KOPT-K1 (cell line): ENCODE data around the gene KRTAP5-10.
"Not testable (repeated sequence)": the region's sequence is repeated elsewhere in the genome, so short reads cannot be mapped to it uniquely, and the experiment has no call there.

Experiments used
- H3K27ac ChIP-seq: fragments of 200-600 bp; sonication (generic); 2 replicates; pipeline ENCODE4 v1.5.1; 2016; ENCODE audit warnings: antibody characterized with exemption, mild to moderate bottlenecking, low read depth, low read length; ENCODE audit not compliant: poor library complexity, severe bottlenecking
- H3K36me3 ChIP-seq: fragments of 200-600 bp; sonication (generic); 2 replicates; pipeline ENCODE4 v1.5.1; 2017; ENCODE audit warnings: antibody characterized with exemption, mild to moderate bottlenecking, low read length, moderate library complexity; ENCODE audit not compliant: insufficient read depth
- H3K9me3 ChIP-seq: fragments of 200-600 bp; sonication (generic); 2 replicates; pipeline ENCODE4 v1.5.1; 2017; ENCODE audit warnings: antibody characterized with exemption, low read length, mild to moderate bottlenecking; ENCODE audit not compliant: insufficient read depth, poor library complexity, severe bottlenecking

Gene KRTAP5-10

DNA sequence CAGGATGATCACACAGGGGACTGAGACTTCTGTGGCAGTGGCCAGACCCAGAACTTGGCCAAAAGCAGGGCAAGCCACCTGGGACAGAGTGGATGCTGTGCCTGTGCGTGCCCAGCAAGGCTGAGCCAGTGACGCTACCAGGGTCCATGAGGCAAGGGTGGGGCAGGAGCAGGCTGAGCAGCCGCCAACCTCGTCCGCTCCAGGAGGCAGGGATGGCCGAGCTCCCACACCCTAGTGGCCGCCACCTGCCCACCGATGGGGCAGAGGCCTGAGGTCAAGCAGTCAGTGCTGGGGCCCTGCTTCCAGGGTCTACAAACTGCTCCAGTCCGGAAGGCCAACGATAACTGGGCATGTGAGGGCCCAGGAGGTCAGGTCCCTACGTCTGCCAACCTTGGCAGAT lies 9.9 kb upstream of the KRTAP5-10 start:
- Histone ChIP-seq H3K36me3 (no peaks in the 10 kb centered on the region), H3K27ac (no peak overlapping the region), H3K9me3 (no peaks in the 10 kb centered on the region)

DNA sequence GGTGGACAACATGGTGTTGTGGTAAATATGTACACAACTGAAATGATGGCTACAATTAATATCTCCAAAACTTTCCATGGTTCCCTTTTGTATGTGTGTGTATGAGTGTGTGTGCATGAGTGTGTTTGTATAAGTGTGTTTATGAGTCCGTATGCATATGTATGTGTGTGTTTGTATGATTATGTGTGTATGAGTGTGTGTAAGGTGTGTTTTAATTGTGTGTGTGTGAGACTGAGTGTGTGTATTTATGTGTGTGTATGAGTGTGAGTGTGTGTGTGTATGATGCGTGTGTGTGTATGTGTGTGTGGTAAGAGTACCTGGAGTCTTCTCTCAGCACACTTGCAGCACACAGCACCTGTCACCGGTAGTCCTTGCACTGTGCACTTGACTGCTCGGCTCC lies 9.3 kb upstream of the KRTAP5-10 start:
- no peaks in the 10 kb centered on the region for H3K9me3 ChIP-seq
- H3K27ac ChIP-seq, result no peak overlapping the region
- no peaks in the 10 kb centered on the region for H3K36me3 ChIP-seq

DNA sequence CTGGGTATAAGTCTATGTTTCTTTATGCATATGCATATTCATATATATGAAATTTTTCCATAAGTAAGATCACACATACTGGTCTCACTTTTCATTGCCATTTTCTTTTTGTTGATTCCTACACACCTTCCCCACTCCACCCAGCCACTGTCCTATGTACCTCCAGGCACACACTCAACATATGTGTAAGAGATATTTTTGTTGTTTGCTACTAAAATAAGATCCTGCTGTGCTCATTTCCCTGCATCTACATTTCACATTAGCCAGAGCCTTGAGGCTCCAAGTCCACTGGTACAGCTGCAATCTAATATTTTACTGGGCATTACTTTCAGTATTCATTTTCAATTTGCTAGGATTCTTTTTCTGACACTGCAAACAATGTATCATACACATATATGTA lies 8.1 kb upstream of the KRTAP5-10 start:
- Histone ChIP-seq H3K9me3 (no peaks in the 10 kb centered on the region), H3K27ac (no peak overlapping the region), H3K36me3 (no peaks in the 10 kb centered on the region)

DNA sequence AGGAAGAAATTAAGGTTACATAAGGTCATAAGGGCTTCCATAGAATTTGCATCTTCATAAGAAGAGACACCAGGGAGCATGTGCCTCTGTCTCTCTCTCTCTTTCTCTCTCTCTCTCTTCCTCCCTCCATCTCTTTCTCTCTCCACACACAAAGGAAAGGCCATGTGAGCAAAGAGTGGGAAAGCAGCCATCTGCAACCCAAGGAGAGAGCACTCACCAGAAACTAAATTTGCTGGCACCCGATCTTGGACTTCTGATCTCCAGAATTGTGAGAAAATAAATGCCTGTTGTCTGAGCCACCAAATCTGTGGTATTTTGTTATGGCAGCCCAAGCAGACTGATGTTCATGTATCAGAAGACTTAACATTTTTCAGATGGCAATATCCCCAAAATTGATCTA lies 6.4 kb upstream of the KRTAP5-10 start:
- no peaks in the 10 kb centered on the region for H3K36me3 ChIP-seq
- H3K9me3 ChIP-seq, result no peaks in the 10 kb centered on the region
- no peak overlapping the region for H3K27ac ChIP-seq

DNA sequence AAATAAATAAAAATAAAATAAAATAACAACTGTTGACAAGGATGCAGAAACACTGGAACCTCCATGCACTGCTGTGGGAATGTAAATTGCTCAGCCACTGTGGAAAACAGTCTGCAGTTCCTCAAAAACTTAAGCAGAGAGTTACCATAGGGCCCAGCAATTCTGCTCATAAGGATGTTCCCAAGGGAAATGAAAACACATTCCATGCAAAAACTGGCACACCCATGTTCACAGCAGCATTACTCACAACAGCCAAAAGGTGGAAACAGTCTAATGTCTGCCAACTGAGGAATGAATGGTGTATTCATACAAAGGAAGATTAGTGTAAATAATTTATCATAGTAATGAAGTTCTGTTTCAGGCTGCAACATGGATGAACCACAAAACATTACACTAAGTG lies 3.2 kb upstream of the KRTAP5-10 start:
- Histone ChIP-seq H3K27ac (no peak overlapping the region), H3K36me3 (no peaks in the 10 kb centered on the region), H3K9me3 (no peaks in the 10 kb centered on the region)

DNA sequence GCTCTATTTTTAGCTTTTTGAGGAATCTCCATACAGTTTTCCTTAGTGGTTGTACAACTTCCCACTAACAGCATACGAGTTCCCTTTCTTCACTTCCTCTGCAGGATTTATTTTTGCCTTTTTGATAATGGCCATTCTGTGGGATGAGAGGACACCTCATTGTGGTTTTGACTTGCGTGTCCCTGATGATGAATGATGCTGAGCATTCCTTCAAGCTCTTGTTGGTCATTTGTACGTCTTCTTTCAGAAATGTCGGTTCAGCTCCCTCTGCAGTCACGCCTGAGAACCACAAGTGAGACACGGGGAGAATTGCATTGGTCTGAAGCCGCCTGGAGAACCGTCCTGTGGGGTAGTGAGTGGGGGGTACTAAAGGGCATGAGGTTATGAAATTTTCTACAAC lies 2.0 kb upstream of the KRTAP5-10 start:
- no peak overlapping the region for H3K27ac ChIP-seq
- no peaks in the 10 kb centered on the region for H3K36me3 ChIP-seq
- no peaks in the 10 kb centered on the region for H3K9me3 ChIP-seq

DNA sequence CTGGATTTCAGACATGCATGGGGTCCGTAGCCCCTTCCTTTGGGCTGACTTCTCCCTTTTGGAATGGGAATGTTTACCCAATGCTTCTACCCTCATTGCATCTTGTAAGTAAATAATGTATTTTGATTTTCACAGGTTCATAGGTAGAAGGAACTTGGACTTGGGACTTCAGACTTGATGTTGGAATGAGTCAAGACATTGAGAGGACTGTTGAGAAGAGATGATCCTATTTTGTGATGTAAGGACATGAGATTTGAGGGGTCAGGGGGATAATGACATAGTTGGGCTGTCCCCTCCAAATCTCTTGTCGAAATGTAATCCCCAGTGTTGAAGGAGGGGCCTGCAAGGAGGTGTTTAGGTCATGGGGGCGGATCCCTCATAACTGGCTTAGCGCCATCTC lies 933 bp upstream of the KRTAP5-10 start:
- no peaks in the 10 kb centered on the region for H3K9me3 ChIP-seq
- no peak overlapping the region for H3K27ac ChIP-seq

DNA sequence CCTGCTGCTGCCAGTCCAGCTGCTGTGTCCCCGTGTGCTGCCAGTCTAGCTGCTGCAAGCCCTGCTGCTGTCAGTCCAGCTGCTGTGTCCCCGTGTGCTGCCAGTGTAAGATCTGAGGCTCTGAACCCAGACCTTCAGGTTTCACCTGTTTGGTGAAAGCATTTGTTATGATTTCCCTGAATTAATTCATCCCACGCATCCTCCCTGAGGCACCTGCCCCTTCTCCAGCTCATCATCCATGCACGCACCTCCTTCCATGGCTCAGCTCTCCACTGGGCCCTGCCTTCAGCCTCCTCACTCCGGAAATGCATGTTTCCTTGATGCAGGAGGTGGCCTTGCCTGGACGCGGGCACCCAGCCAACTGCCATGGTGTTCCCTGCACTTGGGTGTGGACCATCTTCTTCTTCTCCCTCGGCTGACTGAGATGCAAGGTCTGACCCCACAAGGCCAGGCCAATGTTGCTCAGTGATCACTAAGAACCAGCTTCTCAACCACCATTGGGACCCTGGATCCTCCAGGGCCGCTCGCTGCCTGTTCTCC lies 788 bp downstream of the KRTAP5-10 start:
- Histone ChIP-seq H3K9me3 (no peaks in the 10 kb centered on the region), H3K36me3 (no peaks in the 10 kb centered on the region), H3K27ac (no peak overlapping the region)

More for the DNA sequence above, 933 bp upstream of the KRTAP5-10 start:
- H3K36me3 ChIP-seq, result no peaks in the 10 kb centered on the region

DNA sequence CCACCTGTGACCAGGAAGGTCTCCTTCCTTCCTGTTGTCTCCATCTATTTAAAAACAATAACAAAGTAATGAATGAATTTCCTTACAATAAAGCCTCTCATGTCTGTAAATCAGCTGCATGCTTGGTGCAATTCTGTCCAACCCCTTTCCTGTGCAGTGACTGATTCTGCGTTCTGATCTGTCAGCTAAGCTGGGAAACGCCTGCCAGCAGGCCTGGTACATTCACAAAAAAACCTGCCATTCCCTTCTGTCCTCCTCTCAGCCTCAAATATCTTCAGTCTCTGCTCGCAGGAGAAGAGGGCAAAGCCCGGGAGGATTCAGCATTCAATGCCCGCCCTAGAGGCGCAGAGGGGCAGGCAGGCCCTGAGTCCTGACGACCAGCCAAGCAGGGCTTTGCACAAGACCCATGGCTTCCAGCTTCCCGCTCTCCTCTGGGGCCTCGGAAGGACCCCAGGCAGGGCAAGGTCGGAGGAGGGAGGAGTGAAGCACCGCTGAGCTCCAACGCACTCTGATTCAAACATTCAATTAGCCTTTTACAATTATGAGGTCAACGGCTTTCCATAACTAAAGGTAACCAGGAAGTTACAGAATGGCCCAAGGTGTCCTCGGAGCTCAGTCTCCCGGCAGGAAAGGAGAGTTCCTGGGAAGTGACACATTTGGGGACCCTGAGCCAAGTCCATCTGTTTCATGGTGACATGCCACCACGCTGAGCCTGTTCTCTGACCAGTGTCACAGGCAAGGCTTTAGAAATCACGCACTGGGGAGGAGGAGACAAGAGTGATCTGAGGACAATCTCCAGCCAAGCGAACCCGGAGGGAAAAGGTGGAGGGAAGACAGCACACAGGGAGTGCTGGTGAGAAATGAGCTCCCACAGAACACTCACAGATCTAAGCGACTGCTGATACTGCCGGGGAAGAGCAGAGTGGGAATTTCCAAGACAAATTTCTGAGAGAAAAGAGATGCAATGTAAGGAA lies 1.6 kb downstream of the KRTAP5-10 start:
- H3K36me3 ChIP-seq, H3K9me3 ChIP-seq, H3K27ac ChIP-seq: not testable (repeated sequence)

DNA sequence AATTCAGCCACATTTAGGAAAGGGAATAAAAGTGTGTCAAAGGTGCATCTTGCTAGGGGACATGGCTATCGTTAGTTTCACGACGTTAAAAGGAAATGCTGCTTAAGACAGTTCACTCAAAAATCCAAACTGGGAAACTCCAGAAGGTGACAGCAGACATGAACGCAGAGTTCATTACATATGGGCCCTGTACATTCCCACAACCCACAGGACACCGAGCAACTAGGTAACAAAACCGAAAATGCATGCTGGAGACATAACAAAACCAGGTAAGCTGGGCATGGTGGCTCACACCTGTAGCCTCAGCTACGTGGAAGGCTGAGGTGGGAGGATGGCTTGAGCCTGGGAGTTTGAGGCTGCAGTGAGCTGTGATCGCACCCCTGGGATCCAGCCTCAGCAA lies 2.3 kb downstream of the KRTAP5-10 start:
- not testable (repeated sequence) for H3K36me3 ChIP-seq, H3K27ac ChIP-seq, H3K9me3 ChIP-seq

DNA sequence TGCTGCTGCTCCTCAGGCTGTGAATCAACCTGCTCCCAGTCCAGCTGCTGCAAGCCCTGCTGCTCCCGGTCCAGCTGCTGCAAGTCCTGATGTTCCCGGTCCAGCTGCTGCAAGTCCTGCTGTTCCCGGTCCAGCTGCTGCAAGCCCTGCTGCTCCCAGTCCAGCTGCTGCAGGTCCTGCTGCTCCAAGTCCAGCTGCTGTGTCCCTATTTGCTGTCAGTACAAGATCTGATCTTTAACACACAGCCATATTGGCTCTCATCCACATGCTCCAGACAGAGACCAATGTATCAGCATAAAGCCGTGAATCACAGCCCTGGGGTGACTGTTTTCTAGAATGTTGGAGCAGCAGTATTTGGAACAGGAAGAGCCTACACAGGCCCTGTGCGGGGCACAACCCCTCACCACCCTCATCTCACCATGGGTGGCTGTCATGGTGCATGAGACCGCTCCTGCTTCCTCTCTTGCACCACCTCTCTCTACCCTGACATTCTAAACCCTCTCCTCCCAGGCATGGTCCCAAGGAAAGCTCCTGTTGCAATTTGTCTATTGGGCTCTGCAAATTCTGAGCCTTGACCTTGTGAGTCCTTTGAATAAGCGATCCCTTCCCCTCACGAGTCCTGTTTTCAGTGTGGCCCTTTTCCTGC lies 3.5 kb downstream of the KRTAP5-10 start:
- Histone ChIP-seq H3K27ac (no peak overlapping the region), H3K9me3 (no peaks in the 10 kb centered on the region), H3K36me3 (no peaks in the 10 kb centered on the region)

DNA sequence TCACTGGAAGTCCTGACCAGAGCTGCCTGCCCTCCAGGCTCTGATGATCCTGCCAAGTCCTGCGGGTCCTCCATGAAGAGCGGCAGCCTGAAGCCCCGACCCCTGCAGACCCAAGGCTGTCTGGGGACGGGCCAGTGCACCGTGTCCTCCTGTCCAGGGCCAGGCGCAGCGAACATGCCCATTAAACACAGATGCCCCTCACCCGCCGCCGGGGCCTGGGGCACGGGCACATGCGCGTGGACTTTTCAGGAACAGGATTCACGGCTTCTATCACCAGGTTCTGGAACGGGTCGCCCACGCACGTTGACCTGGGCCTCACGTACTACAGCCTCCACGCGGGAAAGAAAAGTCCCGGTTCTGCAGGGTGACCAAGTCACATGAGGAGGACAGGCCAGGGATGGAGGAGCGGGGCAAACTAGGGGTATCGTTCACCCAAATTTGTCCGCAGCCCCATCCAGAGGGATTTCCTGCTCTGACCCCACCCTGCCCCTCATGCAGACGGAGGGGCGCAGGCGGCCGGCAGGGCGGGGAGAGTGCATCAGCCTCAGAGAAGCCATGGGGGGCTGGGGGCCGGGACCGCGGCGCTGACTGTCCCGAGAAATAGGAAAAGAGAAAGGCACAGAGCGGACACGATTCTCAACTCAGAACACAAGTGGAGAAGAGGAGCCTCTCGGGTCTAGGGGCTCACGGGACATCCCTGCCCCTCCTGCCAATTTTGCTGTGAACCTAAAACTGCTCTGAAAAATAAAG lies 5.9 kb downstream of the KRTAP5-10 start:
- H3K27ac ChIP-seq, H3K36me3 ChIP-seq, H3K9me3 ChIP-seq: not testable (repeated sequence)

DNA sequence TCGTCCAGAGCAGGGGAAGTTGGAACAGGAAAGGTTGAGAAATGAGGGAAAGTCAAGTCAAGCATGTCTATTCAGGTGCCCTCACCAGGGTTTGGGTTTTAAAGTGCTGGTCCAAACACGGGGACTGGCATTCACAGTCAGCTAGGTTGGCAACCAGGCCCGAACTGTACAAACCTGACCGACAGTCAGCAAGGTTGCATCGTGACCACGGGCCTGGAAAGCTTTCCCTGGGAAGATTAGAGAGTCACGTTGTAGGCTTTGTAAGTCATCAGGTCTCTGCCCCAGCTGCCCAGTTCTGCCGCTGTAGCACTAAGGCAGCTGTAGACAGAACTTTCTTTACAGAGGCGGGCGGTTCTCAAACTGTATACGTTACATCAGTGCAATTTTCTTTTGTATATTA lies 7.4 kb downstream of the KRTAP5-10 start:
- no peaks in the 10 kb centered on the region for H3K9me3 ChIP-seq
- H3K27ac ChIP-seq, result no peak overlapping the region

DNA sequence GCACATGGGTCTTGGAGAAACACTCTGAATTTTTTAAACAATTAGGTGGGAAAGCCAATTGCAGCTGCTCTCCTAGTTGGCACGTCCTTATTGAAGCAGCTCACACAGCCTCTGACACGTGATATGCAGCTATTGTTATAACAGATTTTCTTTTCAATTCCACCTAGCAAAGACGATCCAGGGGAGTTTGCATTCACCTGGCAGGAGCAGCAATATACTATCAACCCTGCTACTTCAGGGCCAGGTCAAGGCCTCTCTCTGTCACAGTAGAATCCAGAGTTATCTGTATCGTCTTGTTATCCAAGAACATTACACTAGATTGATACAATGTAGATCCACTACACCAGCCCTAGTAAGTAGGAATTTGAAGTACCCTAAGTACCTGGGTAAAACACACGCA lies 9.1 kb downstream of the KRTAP5-10 start:
- Histone ChIP-seq H3K9me3 (no peaks in the 10 kb centered on the region), H3K27ac (no peak overlapping the region), H3K36me3 (no peaks in the 10 kb centered on the region)

More for the DNA sequence above, 7.4 kb downstream of the KRTAP5-10 start:
- no peaks in the 10 kb centered on the region for H3K36me3 ChIP-seq
